BJ (cell line): Measurements from ENCODE around the gene AP2A1. TPM values are rescaled to one million over a fixed set of nuclear protein-coding genes. Genes with fewer than 3 reads are reported as not detected.

Source experiments
- CTCF ChIA-PET: fragments of 350-600 bp; formaldehyde crosslinking; extraction: SDS; loops from one replicate; lab custom pipeline; 2021; ENCODE audit warnings: antibody characterized with exemption, inconsistent platforms; lab: Yijun Ruan, JAX
- POLR2A ChIA-PET: fragments of 300-600 bp; sonication (Branson Sonifier 250); formaldehyde crosslinking; extraction: SDS; loops from one replicate; lab custom pipeline; 2021; ENCODE audit warnings: antibody characterized with exemption; lab: Charles Lee
- DNase-seq: peaks from one replicate; pipeline ENCODE4 v3.0.0-alpha.2; 2011; ENCODE audit warnings: low read depth
- H3K27me3 ChIP-seq: 2 replicates; pipeline ENCODE4 v1.6.0; 2011; ENCODE audit warnings: low read length; ENCODE audit not compliant: control insufficient read depth, insufficient read depth
- H3K36me3 ChIP-seq: 2 replicates; pipeline ENCODE4 v1.5.1; 2011; ENCODE audit warnings: low read length; ENCODE audit not compliant: control insufficient read depth, insufficient read depth
- H3K4me3 ChIP-seq: 2 replicates; pipeline ENCODE4 v1.5.1; 2011; ENCODE audit warnings: low read depth, mild to moderate bottlenecking, control low read depth, low read length
- CTCF ChIP-seq: IDR thresholded peaks from 2 replicates; pipeline ENCODE4 v1.5.1; 2011; ENCODE audit warnings: low read depth, mild to moderate bottlenecking, control low read depth, inconsistent platforms, low read length, moderate library complexity; ENCODE audit not compliant: insufficient read depth
- polyA plus RNA-seq: library from polyadenylated mRNA; depleted of rRNA; stranded (reverse); fragments of >200 nt; gene quantifications from 2 replicates; pipeline ENCODE4 v1.2.3, GENCODE V29; 2011

The AP2A1 gene
- polyA plus RNA-seq, 1 experiment = 153 TPM

GRCh38 chr19:49832556-49832955 is 65.8 kb downstream of the AP2A1 start:
- Histone ChIP-seq H3K4me3 (no peak overlapping the region), H3K36me3 (peaks cover 51% of the 10 kb centered on the region), H3K27me3 (no peaks in the 10 kb centered on the region)
- POLR2A ChIA-PET = no interaction called here
- TF ChIP-seq CTCF = no peak
- CTCF ChIA-PET = no interaction called here
- no peak for DNase-seq

GRCh38 chr19:49833599-49833998 is 66.8 kb downstream of the AP2A1 start:
- TF ChIP-seq CTCF = no peak
- Histone ChIP-seq H3K4me3 (no peak overlapping the region), H3K27me3 (no peaks in the 10 kb centered on the region), H3K36me3 (peaks cover 50% of the 10 kb centered on the region)
- no peak for DNase-seq
- ChIA-PET POLR2A (no interaction called here), CTCF (no interaction called here)

DNA sequence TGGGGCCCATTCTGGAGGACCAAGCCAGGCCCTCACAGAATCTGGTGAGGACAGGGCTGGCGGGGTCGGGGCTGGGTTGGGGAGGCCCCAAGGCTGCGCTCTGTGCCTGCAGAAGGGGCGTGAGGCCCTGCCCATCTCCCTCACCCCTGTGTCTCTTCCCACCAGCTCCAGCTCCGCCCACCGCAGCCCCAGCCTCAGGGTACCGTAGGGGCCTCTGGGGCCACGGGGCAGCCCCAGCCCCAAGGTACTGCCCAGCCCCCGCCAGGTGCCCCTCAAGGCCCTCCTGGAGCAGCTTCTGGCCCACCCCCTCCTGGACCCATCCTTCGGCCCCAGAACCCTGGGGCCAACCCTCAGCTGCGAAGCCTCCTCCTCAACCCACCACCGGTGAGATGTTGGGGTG is 68.8 kb downstream of the AP2A1 start:
- POLR2A ChIA-PET = no interaction called here
- no peak overlapping the region for H3K4me3 ChIP-seq
- H3K27me3 ChIP-seq = no peaks in the 10 kb centered on the region
- no peak for DNase-seq
- CTCF ChIA-PET = no interaction called here
- no peak for TF ChIP-seq CTCF
- H3K36me3 ChIP-seq = peaks cover 46% of the 10 kb centered on the region

DNA sequence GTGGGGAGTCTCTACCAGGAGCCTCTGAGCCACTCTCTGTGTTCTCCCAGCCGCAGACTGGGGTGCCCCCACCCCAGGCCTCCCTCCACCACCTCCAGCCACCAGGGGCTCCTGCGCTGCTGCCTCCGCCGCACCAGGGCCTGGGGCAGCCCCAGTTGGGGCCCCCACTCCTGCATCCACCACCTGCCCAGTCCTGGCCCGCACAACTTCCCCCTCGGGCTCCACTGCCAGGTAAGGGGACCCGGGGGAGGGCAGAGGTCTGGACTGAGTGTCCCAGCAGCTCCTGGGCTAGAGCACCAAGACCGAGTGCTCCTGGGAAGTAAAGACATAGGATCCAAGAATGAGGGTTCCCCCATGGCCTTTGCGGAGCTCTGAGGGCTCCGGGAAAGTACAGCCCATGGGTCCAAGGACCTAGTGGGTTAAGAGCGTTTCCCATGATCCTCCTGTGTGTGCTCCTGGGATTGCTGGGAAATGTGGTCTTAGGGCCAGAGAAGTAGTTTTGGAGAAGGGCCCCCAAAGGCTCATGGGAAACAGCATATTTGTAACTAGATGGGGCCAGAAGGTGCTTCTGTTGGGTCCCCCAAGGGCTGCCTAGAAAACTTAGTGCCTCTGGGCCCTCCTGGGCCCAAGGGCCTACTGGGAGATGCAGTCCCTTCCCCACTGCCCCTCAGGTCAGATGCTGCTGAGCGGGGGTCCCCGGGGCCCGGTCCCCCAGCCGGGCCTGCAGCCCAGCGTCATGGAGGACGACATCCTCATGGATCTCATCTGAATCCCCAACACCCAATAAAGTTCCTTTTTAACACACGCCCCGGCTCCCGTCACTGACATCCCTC is 69.6 kb downstream of the AP2A1 start:
- H3K36me3 ChIP-seq = peaks cover 43% of the 10 kb centered on the region
- ChIA-PET CTCF (no interaction called here), POLR2A (no interaction called here)
- no peak for TF ChIP-seq CTCF
- H3K27me3 ChIP-seq = no peaks in the 10 kb centered on the region
- no peak overlapping the region for H3K4me3 ChIP-seq
- DNase-seq = no peak

DNA sequence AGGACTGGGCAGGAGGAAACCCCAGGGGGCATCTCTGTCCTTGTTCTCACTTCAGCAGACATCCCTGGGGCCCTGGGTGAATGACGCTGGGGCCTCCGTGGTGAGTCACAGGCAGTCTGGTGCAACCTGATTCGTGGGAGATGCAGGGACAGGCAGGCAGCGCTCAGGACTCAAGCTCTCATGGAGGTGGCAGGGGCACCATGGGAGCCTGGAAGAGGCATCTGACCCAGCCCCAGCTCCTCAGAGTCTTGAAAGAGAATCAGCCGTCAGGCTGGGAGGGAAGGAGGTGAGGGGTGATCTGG is 70.2 kb downstream of the AP2A1 start:
- ChIA-PET POLR2A (no interaction called here), CTCF (no interaction called here)
- no peak for DNase-seq

More for the DNA sequence above, 70.2 kb downstream of the AP2A1 start:
- H3K27me3 ChIP-seq = no peaks in the 10 kb centered on the region
- H3K4me3 ChIP-seq = no peak overlapping the region
- H3K36me3 ChIP-seq = peaks cover 39% of the 10 kb centered on the region
- no peak for TF ChIP-seq CTCF
